Calu3 (cell line): ENCODE results near the gene RFWD3. TPM values are rescaled to one million over a fixed set of nuclear protein-coding genes. Genes with fewer than 3 reads are reported as not detected.

ENCODE experiments used
- BruUV-seq: library from RNA; stranded (reverse); fragments of 400-500 nt; replicated peaks from 2 replicates; lab custom pipeline; 2021; lab: Mats Ljungman, UMichigan
- CTCF ChIA-PET: fragments of 300-600 bp; sonication (Branson Sonifier 250); formaldehyde crosslinking; loops from one replicate; lab custom pipeline; 2022; ENCODE audit warnings: antibody characterized with exemption; lab: Charles Lee
- DNase-seq: peaks from one replicate; pipeline ENCODE4 v3.0.0; 2022
- H3K27ac Mint-ChIP-seq: one replicate; pipeline ENCODE4 v1.8.0; 2022; ENCODE audit warnings: mixed read lengths; ENCODE audit not compliant: unreplicated experiment
- H3K27me3 Mint-ChIP-seq: one replicate; pipeline ENCODE4 v1.8.0; 2022; ENCODE audit warnings: mixed read lengths; ENCODE audit not compliant: unreplicated experiment
- H3K36me3 Mint-ChIP-seq: one replicate; pipeline ENCODE4 v1.8.0; 2022; ENCODE audit warnings: mild to moderate bottlenecking, moderate library complexity, mixed read lengths; ENCODE audit not compliant: insufficient read depth, unreplicated experiment
- H3K4me1 Mint-ChIP-seq: one replicate; pipeline ENCODE4 v1.8.0; 2022; ENCODE audit warnings: mild to moderate bottlenecking, low read depth, mixed read lengths; ENCODE audit not compliant: unreplicated experiment
- H3K4me3 Mint-ChIP-seq: one replicate; pipeline ENCODE4 v1.8.0; 2022; ENCODE audit warnings: mild to moderate bottlenecking, low read depth, moderate library complexity, mixed read lengths; ENCODE audit not compliant: unreplicated experiment
- H3K9me3 Mint-ChIP-seq: one replicate; pipeline ENCODE4 v1.8.0; 2022; ENCODE audit warnings: low read depth, mixed read lengths; ENCODE audit not compliant: unreplicated experiment
- intact Hi-C: fragments of 100-400 bp; cut with micrococcal nuclease; formaldehyde crosslinking; loops from one replicate; pipeline ENCODE4 v1.10.0; 2022; ENCODE audit not compliant: unreplicated experiment
- total RNA-seq: library from RNA; stranded (reverse); gene quantifications from 2 replicates; pipeline ENCODE4 v1.2.3, GENCODE V29; 2022
- TF ChIP-seq, protein P1 (sequence below): fragments of 200-600 bp; IDR thresholded peaks from one replicate; pipeline ENCODE4 v1.8.0; 2022; ENCODE audit warnings: antibody characterized with exemption; ENCODE audit not compliant: unreplicated experiment

The RFWD3 gene
- total RNA-seq, 1 experiment from 2014 or later, result 109 TPM

DNA sequence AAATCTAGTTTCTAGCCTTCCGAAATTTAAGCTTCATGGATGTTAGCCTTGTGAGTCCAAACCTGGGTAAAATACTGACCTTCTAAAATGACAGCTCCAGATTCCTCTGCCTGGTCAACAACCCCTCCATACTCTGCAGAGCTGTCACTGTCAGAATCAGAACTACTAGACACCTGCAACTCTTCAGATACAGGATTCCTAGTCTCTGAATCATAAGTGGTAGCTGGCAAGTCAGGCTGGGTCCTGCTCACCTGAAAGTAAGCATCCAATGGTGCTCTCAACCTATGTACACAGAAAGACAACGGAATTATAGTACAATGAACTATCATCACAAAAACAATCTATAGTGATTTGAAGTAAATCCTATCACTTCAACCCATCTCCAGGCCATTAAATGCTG lies 14.8 kb downstream of the RFWD3 start:
- peak overlapping the region; percentile 6 for H3K27ac Mint-ChIP-seq

DNA sequence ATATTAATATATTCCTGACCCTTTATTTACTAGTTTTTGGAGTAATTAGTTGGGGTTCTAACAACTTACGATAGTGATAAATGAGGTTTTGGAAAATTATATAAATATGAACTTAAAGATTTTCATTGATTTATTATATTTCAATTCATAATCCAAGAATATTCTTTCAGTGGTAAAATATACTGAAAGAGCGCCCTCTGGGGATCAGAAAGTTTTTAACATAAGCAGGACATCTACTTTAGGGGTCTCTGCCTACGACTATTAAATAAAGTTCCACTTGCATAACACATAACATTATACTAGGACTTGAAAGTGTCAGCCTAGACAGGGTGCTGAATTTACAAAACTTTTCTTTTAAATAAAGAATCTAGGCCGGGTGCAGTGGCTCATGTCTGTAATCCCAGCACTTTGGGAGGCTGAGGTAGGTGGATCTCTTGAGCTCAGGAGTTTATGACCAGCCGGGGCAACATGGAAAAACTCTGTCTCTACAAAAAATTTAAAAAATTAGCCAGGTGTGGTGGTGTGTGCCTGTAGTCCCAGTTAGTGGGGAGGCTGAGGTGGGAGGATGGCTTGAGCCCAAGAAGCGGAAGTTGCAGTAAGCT lies 15.6 kb downstream of the RFWD3 start:
- no peak for DNase-seq
- peaks cover 83% of the 10 kb centered on the region for H3K36me3 Mint-ChIP-seq
- no peak overlapping the region for H3K4me3 Mint-ChIP-seq
- TF ChIP-seq, protein P1, sequence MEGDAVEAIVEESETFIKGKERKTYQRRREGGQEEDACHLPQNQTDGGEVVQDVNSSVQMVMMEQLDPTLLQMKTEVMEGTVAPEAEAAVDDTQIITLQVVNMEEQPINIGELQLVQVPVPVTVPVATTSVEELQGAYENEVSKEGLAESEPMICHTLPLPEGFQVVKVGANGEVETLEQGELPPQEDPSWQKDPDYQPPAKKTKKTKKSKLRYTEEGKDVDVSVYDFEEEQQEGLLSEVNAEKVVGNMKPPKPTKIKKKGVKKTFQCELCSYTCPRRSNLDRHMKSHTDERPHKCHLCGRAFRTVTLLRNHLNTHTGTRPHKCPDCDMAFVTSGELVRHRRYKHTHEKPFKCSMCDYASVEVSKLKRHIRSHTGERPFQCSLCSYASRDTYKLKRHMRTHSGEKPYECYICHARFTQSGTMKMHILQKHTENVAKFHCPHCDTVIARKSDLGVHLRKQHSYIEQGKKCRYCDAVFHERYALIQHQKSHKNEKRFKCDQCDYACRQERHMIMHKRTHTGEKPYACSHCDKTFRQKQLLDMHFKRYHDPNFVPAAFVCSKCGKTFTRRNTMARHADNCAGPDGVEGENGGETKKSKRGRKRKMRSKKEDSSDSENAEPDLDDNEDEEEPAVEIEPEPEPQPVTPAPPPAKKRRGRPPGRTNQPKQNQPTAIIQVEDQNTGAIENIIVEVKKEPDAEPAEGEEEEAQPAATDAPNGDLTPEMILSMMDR, result no peak
- no TSS peak for BruUV-seq
- H3K9me3 Mint-ChIP-seq, result no peaks in the 10 kb centered on the region
- H3K27me3 Mint-ChIP-seq, result no peaks in the 10 kb centered on the region
- CTCF ChIA-PET, result interaction anchor here (1.2 to 1.5 kb wide), 3 partner anchors 16 to 211 kb away, joined by 3 to 6 read pairs (median 5); partner anchors contain the start of gene RFWD3
- no peak overlapping the region for H3K27ac Mint-ChIP-seq
- intact Hi-C loops, result no loop called here
- H3K4me1 Mint-ChIP-seq, result peaks cover 28% of the 10 kb centered on the region

More for the DNA sequence above, 14.8 kb downstream of the RFWD3 start:
- no peaks in the 10 kb centered on the region for H3K9me3 Mint-ChIP-seq
- intact Hi-C loops, result no loop called here
- no TSS peak for BruUV-seq
- CTCF ChIA-PET, result interaction anchor here (0.6 to 1.5 kb wide), 4 partner anchors 15 to 214 kb away, joined by 3 to 6 read pairs (median 4); partner anchors contain the start of gene RFWD3
- TF ChIP-seq, protein P1, result no peak
- peaks cover 85% of the 10 kb centered on the region for H3K36me3 Mint-ChIP-seq
- peaks cover 28% of the 10 kb centered on the region for H3K4me1 Mint-ChIP-seq
- H3K27me3 Mint-ChIP-seq, result no peaks in the 10 kb centered on the region
- H3K4me3 Mint-ChIP-seq, result no peak overlapping the region
- no peak for DNase-seq

- no TSS peak for BruUV-seq
- Mint-ChIP-seq H3K4me3 (no peak overlapping the region), H3K27me3 (no peaks in the 10 kb centered on the region), H3K27ac (no peak overlapping the region), H3K4me1 (peaks cover 28% of the 10 kb centered on the region), H3K9me3 (no peaks in the 10 kb centered on the region), H3K36me3 (peaks cover 83% of the 10 kb centered on the region)
- intact Hi-C loops, result no loop called here
- TF ChIP-seq, protein P1, result no peak
- CTCF ChIA-PET, result interaction anchor here (0.6 kb wide), 1 partner anchor 526 kb away, joined by 3 read pairs; no protein-coding TSS in a partner anchor
- no peak for DNase-seq
Measured at GRCh38 chr16:74649839-74650504, 16.7 kb downstream of the RFWD3 start.

- no TSS peak for BruUV-seq
- CTCF ChIA-PET, result interaction anchor here (0.7 kb wide), 1 partner anchor 1604 kb away, joined by 6 read pairs; no protein-coding TSS in a partner anchor
- Mint-ChIP-seq H3K36me3 (peaks cover 60% of the 10 kb centered on the region), H3K4me1 (no peaks in the 10 kb centered on the region), H3K9me3 (no peaks in the 10 kb centered on the region), H3K4me3 (no peak overlapping the region), H3K27me3 (no peaks in the 10 kb centered on the region), H3K27ac (no peak overlapping the region)
- TF ChIP-seq, protein P1, result no peak
- no peak for DNase-seq
- intact Hi-C loops, result loop anchor here (2.0 kb wide), 1 partner anchor 63 kb away; no protein-coding TSS in a partner anchor
Measured at GRCh38 chr16:74641969-74642368, 24.7 kb downstream of the RFWD3 start.
